Mesothelial cell of epicardium (in vitro differentiated cells): ENCODE data around the gene TANGO2. TPM values are rescaled to one million over a fixed set of nuclear protein-coding genes. Genes with fewer than 3 reads are reported as not detected.

Experiments used
- DNase-seq, 2 experiments: peaks; one replicate each; pipeline ENCODE4 v3.0.0; 2021; ENCODE audit warnings: low spot score in 2 of 2; ENCODE audit not compliant: unreplicated experiment in 2 of 2
- H3K27ac Mint-ChIP-seq: 2 replicates; pipeline ENCODE4 v1.8.0; 2021; ENCODE audit warnings: mixed read lengths
- H3K27me3 Mint-ChIP-seq: 2 replicates; pipeline ENCODE4 v1.8.0; 2021; ENCODE audit warnings: low read depth, mixed read lengths
- H3K36me3 Mint-ChIP-seq: 2 replicates; pipeline ENCODE4 v1.8.0; 2021; ENCODE audit warnings: mixed read lengths
- H3K4me1 Mint-ChIP-seq: 2 replicates; pipeline ENCODE4 v1.8.0; 2021; ENCODE audit warnings: mixed read lengths
- H3K4me3 Mint-ChIP-seq: 2 replicates; pipeline ENCODE4 v1.8.0; 2021; ENCODE audit warnings: mild to moderate bottlenecking, moderate library complexity, mixed read lengths
- H3K9me3 Mint-ChIP-seq: 2 replicates; pipeline ENCODE4 v1.8.0; 2021; ENCODE audit warnings: mixed read lengths
- total RNA-seq: library from RNA; stranded (reverse); gene quantifications from 3 replicates; pipeline ENCODE4 v1.2.1, GENCODE V29; 2021
- TF ChIP-seq, protein P1 (sequence below): fragments of 200-600 bp; sonication (generic); IDR thresholded peaks from one replicate; pipeline ENCODE4 v1.5.0; 2021; ENCODE audit warnings: antibody characterized with exemption; ENCODE audit not compliant: unreplicated experiment

The TANGO2 gene
- total RNA-seq, 1 donor from 2014 or later, result 15.6 TPM

DNA sequence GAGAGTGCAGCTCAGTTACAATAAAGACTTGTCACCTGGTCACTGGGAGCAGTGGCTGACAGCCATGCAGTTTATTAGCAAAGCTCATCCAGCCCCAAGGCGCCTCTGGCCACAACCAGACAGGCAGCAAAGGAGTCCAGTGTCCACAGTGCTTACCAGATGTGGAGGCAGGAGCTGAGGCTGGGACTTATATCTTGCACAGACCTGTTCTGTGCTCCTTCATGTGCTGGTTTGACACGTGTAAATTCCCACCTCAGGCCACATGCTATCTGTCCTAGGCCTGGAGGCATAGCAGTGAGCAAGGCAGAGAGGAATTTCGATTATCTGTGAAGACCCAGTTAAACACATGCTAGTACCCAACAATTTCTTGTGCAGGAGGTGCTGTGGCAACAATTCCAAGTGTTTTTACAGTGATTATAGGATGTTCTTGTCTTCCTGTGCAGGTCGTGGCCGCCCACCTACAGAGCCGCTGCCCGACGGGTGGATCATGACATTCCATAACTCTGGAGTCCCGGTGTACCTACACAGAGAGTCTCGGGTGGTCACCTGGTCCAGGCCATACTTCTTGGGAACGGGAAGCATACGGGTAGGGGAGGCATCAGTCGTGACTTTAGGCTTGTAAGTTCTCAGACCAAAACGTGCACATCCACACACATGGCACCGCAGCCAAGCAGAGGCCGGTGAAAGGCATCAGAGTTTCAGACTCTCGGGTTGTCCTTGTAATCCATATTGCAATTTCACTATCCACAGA lies 68.5 kb downstream of the TANGO2 start:
- TF ChIP-seq, protein P1, sequence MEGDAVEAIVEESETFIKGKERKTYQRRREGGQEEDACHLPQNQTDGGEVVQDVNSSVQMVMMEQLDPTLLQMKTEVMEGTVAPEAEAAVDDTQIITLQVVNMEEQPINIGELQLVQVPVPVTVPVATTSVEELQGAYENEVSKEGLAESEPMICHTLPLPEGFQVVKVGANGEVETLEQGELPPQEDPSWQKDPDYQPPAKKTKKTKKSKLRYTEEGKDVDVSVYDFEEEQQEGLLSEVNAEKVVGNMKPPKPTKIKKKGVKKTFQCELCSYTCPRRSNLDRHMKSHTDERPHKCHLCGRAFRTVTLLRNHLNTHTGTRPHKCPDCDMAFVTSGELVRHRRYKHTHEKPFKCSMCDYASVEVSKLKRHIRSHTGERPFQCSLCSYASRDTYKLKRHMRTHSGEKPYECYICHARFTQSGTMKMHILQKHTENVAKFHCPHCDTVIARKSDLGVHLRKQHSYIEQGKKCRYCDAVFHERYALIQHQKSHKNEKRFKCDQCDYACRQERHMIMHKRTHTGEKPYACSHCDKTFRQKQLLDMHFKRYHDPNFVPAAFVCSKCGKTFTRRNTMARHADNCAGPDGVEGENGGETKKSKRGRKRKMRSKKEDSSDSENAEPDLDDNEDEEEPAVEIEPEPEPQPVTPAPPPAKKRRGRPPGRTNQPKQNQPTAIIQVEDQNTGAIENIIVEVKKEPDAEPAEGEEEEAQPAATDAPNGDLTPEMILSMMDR, result no peak
- H3K36me3 Mint-ChIP-seq, result peaks cover 58% of the 10 kb centered on the region
- no peaks in the 10 kb centered on the region for H3K9me3 Mint-ChIP-seq
- H3K27me3 Mint-ChIP-seq, result no peaks in the 10 kb centered on the region
- H3K4me1 Mint-ChIP-seq, result peaks cover 13% of the 10 kb centered on the region
- H3K4me3 Mint-ChIP-seq, result no peak overlapping the region
- no peak overlapping the region for H3K27ac Mint-ChIP-seq
- DNase-seq, result no peak

DNA sequence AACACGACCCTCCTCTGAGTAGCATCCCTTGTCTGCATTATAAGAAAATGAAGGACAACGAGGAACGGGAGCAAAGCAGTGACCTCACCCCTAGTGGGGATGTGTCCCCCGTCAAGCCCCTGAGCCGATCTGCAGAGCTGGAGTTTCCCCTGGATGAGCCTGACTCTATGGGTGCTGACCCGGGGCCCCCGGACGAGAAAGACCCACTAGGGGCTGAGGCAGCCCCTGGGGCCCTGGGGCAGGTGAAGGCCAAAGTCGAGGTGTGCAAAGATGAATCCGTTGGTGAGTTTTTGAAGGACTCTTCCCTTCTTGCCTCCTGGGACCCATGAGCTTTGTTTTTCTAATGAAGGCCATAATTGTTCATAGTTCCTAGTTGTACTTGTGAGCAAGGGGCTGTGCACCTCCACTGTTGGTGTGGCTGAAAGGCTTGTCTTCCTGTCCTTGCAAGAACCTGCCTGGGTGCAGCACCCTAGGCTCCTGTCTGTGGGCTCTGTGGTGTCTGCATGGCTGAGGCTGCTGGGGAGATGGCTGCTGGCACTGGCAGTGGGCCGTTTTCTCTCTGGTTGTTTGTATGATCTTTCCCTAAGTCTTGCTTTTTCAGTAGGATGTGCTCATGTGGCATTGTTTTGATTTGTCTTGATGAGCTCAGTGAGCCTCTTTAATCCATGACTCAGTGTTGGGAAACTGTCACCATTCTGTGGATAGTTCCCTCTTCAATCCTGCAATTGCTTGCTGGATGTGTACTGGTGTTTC lies 69.2 kb downstream of the TANGO2 start:
- Mint-ChIP-seq H3K36me3 (peaks cover 65% of the 10 kb centered on the region), H3K4me3 (no peak overlapping the region), H3K27ac (no peak overlapping the region), H3K27me3 (no peaks in the 10 kb centered on the region), H3K4me1 (peaks cover 5% of the 10 kb centered on the region), H3K9me3 (no peaks in the 10 kb centered on the region)
- no peak for DNase-seq
- TF ChIP-seq, protein P1, result no peak

DNA sequence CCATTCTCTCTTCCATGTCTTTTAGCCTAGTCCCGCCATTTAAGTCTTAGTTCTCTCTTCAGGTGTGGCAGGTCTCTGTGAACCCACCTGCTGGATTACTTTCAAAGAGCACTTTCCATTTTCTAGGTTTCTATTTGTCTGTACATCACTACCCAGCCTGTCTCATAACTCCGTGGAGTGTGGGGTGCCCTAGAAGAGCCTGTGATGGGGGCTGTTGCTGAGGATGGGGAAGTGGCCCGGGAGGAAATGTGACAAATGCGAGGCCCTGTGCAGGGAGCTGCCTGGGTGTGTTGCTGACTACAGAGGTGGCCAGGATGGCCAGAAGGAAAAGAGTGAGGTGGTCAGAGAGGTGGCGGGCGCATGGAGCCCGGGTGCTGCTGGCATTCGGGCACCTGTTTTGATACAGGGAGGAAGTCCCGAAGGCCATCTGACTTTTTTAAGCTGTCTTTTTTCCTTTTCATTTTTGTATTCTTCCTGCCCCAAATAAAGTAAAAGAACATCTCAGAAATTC lies 69.9 kb downstream of the TANGO2 start:
- TF ChIP-seq, protein P1, result no peak
- peaks cover 2% of the 10 kb centered on the region for H3K9me3 Mint-ChIP-seq
- no peaks in the 10 kb centered on the region for H3K27me3 Mint-ChIP-seq
- H3K4me3 Mint-ChIP-seq, result no peak overlapping the region
- H3K4me1 Mint-ChIP-seq, result no peaks in the 10 kb centered on the region
- H3K36me3 Mint-ChIP-seq, result peaks cover 72% of the 10 kb centered on the region
- no peak for DNase-seq
- H3K27ac Mint-ChIP-seq, result no peak overlapping the region

DNA sequence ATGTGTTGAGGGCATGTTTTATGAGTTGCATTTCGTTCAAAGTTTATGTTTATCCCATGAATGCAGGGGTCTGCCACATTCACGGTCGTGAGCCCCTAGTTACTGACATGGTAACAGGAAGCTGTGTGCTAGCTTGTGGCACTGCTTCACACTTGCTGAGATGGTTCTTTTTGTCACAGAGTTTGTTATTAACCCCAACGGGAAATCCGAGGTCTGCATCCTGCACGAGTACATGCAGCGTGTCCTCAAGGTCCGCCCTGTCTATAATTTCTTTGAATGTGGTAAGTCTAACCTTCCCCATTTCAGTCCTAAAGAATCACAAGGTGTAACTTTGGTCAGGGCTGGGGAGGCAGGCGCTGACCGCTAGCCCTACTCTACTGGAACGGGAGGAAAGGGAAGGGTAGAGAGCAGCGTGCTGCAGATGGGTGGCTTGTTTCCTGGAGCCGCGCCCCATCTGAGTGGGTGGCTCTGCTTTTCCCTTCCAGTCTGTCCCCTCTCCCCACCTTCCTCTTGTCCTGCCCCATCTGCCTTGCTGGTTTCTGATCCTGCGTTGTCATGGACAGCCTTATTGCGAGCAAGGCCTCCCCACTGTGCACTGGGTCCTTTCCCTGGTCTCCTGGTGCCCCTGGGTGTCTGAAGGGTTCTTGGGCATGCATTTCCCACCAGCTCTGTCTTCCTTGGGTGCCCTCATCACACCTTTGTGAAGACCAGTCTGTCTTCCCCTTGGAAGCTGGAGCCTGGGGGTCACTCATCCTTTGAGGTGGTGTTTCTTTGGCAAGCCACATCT lies 71.0 kb downstream of the TANGO2 start:
- Mint-ChIP-seq H3K4me1 (no peaks in the 10 kb centered on the region), H3K4me3 (no peak overlapping the region), H3K9me3 (peaks cover 11% of the 10 kb centered on the region), H3K36me3 (peaks cover 76% of the 10 kb centered on the region), H3K27ac (no peak overlapping the region), H3K27me3 (no peaks in the 10 kb centered on the region)
- TF ChIP-seq, protein P1, result no peak
- DNase-seq, result no peak

DNA sequence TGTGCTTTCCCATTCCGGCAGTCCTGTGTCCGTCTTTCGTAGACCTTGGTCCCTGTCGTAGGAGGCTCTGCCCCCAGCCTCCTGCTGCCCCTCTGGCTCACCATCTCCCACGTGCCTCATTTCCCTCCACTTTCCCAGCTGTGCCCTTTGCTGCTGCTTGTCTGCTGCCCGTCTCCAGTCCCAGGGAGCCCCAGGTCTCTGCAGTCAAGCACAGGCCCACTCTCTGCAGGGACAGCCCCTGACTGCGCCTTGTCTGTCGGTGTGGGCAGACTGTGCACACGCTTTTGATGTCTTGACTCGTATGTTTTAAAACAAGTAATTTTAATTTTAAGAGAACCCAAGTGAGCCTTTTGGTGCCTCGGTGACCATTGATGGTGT lies 71.6 kb downstream of the TANGO2 start:
- Mint-ChIP-seq H3K4me3 (no peak overlapping the region), H3K27me3 (no peaks in the 10 kb centered on the region), H3K9me3 (peaks cover 17% of the 10 kb centered on the region), H3K27ac (no peak overlapping the region), H3K4me1 (no peaks in the 10 kb centered on the region), H3K36me3 (peaks cover 76% of the 10 kb centered on the region)
- TF ChIP-seq, protein P1, result no peak
- no peak for DNase-seq
